HL-60/S4 treated with phorbol 12-myristate 13-acetate at 8.2 ng/mL for 4 days and 3 days (cell line): ENCODE measurements around the gene VPS29.
"Not testable (repeated sequence)": the region's sequence is repeated elsewhere in the genome, so short reads cannot be mapped to it uniquely, and the experiment has no call there.

Experiments used
- in situ Hi-C: fragments of 300-500 bp; cut with MboI; formaldehyde crosslinking; loops from 2 replicates; pipeline ENCODE4 v1.15.0; 2022; ENCODE audit warnings: low sequenced_read_pairs

The VPS29 gene

DNA sequence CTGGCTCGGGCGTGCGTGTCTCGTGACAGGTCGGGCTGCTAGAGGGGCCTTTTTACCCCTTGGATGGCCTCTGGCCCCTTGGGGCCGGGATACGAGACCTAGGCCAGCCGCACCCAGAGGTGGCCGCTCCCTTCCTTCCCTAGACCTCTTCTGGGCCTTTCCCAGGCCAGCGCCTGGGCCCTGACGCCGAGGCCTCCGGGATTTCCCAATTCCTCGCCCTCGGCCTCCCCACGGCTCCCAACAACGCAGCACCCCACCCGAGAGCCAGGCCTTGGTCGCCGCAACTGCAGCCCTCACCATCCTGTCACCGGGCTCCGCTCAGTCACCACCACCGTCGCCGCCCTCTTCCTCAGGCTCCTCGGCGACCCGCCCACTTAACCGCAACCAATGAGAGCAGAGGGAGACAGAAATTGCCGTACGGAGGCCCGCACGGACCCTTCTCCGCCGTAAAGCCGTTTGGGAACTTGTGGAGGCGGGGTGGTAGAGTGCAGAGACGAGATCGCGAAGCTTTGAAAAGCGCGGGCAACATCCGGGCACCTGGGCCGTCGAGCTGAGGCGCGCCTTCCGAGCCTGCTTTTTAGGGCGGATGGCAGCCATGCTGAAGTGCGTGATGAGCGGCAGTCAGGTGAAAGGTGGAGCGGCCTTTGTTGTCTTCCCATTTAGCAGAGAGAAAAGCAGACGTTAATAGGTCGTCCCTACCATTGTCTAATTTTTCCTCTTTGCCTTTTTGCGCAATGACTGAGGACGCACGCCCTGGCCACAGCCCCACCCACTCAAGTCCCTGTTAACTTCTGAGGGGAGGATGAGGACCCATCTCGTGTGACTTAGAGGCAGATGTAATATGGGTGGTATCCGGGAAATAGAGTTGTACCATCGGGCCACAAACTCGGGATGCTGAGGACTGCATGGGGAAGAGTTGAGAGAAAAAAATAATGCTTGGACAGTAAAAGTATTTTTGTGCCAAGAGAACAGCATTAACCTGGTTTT is at the start of gene VPS29, which contains the start of gene RAD9B:
TSS of gene VPS29 (minus strand) at position 360 of the 987 bp plus-strand sequence. CDS start at position 300, 60 bp downstream.
TSS of gene RAD9B (plus strand) at position 580 of the 987 bp plus-strand sequence. CDS start at position 587, 7 bp downstream.
- in situ Hi-C loops = no loop called here

DNA sequence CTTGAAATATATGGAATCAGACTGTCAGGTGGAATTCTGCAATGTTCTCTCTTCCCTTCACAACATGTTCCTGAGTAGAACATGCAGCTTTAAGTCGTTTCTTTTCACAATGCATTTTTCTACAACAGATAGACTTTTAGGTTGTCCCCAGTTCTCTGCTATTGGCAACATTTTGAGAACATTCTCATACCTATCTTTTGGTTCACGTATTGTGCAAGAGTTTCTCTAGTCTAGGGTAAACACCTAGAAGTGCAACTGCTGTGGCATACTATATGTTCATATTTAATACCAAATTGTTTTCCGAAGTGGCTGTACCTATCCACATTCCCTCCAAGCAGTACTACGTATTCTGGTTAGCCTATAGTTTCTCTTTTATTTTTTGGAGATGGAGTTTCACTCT is 49.1 kb upstream of the VPS29 start:
- in situ Hi-C loops = no loop called here

DNA sequence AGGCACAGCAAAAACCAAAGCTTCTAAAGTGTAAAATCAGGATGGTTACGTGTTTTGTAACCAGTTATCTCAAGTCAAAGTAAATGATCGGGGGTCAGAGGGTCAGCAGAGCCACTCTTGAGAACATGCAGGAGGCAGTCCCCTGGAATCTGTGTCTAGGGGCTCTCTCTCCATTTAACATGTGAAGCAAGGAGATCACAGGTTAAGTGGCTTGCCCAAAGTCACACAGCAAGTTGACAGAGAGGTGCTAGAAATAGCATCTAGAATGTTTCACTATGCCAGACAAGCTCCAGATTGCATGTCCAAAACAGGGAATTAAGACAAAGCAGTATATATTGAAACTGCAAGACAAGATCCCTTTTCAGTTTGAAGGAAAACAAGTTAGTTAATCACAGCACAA is 47.8 kb upstream of the VPS29 start:
- in situ Hi-C loops = no loop called here

DNA sequence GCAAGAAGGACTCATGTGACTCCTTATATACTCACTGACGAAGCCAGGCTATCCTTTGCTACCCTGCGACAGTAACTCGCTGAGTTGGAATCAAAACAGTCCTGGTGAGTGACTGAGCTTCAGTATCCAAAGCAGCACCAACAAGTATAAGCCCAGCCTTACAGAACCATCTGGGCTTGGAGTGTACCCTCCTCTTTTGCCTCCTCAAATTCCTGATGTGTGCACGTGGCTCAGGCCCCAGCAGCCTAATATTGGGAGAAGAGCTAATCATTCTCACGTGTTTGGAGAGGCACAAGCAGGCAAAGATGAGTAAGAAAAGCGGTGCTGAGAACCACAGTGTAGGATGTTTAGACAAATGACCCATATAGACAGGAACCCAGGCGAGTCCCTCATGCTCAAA is 46.8 kb upstream of the VPS29 start:
- in situ Hi-C loops = no loop called here

DNA sequence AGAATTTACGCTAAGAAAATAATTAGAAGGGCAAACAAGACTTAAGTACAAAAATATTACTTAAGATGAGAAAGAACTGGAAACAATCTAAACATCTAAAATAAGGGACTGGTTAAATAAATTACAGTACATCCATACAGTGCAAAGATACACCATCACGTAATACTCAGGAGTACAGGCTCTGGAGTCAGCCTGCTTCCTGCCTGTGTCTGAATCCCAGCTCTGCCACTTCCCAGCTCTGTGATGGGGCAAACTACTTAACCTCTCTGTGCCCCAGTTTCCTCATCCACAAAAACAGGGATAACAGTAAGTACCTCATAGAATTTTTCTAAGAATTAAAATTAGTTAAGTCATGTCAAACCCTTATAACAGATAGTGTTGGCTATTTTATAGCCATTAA is 45.2 kb upstream of the VPS29 start:
- in situ Hi-C loops = no loop called here

DNA sequence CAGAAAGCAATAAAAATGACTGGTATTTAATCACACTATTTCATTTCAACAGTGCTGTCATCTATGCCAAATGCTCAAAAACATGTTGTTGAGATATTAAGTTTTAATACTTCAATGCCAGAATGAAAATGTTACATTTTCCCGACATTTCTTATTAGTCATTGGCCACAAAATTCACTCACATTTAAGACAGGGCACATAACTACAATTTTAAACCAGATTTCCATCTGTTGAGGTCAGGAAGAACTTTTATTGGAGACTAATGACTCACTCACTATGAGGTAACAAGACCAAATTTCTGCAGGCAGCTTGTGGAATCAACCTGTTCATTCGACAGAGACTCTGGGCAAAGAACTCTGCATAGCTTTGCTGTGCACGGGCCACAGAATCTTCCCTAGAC is 44.4 kb upstream of the VPS29 start:
- in situ Hi-C loops = no loop called here

DNA sequence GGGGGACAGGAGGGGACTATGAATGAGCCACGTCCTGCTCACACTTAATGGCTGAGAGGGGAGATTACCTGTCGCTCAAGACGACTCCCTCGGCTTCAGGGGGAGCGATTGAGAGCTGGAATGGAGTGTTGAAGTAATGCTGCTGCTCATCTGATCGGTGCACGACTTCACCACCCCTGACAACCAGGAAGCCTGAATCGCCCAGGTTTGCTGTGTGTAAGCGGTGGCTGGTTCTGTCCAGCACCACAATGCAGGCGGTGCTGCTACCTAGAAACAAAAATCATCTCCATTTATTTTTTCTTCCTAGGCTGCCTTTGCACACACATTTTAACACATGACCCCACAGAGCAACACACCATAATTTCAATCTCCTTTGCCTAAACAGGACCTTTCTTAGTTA is 43.9 kb upstream of the VPS29 start:
- in situ Hi-C loops = no loop called here

DNA sequence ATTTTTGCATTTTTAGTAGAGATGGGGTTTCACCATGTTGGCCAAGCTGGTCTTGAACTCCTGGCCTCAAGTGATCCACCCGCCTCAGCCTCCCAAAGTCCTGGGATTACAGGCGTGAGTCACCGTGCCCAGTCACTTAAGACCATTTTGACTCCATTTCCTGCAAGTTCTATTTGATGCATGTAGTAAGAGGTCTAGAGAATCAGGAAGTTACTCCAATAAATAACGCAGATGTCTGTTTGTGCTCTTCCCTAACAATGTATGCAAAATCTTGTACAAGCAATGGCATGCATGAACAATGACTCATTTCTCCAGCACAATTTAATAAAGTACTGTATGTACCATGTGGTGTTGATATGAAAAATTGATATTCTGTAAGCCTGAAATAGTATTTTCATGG is 43.3 kb upstream of the VPS29 start:
- in situ Hi-C loops = not testable (repeated sequence)

DNA sequence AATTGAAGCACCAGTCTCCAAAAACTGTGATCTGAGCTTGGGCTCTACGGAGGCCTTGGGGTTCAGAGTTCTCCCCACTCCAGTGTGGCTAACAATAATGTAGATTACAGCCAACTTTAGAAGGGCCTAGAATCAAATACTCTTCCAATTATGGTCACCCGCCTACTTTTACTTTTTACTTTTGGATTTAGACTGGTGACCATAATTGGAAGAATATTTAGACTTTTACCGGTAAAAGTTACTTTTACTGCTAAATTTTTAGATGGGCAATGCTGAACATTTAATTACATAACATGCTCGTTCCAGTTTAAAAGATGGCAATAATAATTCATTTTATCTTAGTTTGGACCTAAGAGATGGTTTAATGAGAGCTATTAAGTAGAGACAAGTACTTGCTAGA is 42.1 kb upstream of the VPS29 start:
- in situ Hi-C loops = no loop called here

DNA sequence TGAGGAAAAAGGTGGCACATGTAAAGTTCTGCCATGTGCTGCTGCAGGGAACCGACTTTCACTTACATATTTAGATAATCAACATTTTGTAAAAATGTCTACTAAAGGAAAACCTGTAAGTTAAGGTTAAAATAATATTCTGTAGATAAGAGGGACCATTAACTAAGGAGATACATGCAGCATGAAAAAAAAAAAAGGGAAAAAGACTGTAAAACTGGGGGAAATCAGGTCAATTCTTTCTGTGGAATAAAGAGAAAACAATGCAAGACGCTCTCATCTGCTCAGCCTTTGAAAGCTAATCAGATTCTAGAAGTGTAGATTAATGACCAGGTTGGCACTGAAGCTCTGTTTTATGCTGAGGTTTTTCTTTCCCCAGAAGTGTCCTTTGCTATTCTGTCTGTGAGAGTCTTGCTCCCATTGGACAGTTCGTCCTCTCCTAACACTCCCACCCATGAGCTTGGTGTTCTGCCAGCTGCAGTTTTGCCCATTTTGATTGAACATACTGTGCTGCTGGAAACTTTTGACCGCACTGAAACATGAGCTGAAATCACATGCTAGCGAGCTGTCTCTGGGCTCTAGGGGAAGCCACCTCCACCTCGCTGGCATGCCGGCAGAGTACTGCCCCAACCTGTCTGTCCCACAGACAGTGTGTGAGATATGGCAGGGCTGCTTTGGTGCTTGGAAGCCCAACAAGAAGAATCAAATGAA is 41.5 kb upstream of the VPS29 start:
- in situ Hi-C loops = no loop called here

DNA sequence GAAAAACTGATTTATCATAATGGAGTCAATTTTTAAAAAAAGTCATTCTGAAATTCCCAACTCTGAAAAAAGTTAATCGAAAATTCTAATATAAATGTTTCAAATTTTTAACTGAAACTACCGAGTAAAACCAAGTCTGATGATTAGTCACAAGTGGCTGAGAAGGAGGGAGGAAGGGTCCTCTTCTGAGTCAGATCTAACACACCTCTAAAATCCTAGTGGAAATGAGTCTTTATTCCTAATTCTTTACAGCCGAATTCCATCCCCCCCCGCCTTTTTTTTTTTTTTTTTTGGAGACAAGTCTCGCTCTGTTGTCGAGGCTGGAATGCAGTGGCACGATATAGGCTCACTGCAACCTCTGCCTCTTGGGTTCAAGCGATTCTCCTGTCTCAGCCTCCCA is 38.1 kb upstream of the VPS29 start:
- in situ Hi-C loops = no loop called here

DNA sequence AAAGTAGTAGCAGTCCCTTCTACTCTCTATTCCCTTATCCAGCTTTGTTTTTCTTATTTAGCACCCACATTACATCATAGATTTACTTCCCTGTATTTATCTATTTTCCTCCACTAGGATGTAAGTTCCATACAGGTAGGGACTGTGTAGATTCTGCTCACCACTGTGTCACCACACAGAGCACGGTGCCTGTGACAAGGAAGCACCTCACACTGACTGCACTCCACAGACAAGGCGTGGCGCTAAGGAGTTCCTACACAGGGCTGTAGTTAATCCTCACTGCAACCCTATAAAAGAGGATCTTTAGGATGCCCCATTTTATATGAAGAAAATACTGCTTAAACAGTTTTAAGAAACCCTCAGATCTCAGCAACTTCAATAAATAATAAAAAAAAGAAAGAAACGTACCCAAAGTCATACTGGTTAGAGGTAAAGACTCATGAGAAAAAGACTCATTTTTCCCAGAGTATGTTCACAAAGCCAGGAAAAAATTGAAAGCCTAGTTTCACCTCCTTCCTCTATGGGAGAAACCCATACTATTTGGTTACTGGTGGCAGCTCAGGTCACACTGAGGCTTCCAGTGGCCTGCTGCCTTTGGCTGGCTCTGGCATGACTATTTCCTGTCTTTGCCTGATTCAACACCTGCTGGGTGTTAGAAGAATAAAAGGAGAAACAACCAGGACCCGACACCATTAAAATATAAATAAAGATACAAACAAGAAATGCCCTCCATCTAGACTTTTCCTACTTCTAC is 37.1 kb upstream of the VPS29 start:
- in situ Hi-C loops = no loop called here

DNA sequence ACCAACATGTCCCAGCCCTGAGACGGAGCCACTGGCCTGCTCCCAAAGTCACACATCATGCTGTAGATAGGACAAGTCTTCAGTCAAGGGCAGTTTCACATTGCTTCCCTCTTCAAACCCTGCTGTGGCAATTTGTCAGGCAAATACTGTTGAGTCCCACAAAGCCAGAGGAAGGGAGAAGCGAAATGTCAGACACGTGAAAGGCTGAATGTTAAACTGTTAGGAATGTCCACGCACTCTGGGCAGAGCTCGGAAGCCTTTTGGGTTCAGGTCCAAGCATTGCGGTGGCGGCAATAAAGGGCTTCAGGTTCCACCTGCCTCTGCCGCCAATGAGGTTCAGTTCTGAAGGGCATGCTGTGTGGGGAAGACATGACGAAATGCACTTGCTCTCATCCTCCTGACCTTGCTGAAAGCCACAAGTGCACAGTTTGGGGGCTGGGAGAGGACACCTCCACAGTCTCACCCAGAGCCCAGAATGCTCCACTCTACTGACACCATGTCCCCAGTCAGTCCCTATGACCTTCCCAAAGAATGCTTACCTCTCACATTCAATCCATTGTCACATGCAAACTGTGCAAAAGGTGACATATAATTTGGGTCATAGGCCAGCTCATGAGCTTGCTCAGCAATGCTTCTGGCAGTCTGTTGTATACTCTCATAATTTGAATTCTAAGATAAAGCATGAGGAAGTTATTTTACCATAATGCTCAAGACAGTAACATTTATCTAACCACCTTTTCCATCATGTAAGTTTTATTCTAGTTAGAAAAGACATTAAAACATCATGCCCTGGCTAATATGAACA is 35.9 kb upstream of the VPS29 start:
- in situ Hi-C loops = no loop called here

DNA sequence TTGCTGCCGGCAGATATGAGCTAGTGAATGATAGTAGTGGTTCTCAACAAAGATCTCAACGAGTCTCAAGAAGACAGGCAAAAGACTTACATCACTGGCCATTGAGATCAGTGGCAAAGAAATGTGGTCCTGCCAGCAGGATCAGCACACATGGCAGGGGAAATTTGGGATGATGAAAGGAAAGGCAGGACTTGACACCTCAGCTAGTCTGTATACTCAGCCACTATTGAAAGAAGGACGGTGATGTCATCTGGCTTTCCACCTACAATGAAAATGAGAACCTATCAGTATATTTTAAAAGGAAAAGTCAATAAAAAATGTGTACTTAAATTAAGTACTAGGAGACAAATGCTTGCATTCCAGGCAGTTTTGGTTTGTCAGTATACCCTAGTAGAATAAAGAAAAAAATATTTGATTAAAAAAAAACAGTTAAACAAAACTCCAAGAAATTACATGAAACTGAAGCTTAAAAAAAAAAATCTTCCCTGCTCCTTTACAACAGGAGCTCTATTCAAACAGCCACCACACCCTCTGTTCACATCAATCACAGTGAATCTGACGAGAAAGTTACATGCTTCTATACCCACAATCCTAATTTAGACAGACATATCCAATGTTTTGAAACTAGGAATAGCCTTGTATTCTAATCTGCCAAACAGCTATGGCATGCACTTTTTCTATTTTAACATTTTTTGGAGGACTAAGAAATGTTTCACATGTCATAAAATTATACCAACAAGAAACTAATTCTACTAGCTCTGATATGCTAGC is 35.1 kb upstream of the VPS29 start:
- in situ Hi-C loops = no loop called here

DNA sequence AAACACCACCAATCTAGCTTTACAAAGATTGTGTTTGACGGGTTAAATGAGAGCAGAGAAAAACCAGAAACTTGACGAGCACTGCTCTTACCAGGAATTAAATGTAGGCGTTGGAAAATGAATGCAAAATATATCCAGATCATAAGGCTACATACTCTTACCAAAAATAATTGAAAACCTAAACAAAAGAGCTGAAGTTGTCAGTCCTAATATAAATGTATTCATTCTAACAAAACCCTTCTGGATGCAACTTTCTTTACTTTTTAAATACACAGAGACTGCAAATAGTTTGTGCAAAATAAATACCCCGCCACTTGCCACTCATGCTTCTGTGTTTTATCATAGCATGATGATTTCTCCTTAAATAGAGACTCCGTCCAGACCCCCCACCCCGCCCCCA is 32.9 kb upstream of the VPS29 start:
- in situ Hi-C loops = no loop called here

DNA sequence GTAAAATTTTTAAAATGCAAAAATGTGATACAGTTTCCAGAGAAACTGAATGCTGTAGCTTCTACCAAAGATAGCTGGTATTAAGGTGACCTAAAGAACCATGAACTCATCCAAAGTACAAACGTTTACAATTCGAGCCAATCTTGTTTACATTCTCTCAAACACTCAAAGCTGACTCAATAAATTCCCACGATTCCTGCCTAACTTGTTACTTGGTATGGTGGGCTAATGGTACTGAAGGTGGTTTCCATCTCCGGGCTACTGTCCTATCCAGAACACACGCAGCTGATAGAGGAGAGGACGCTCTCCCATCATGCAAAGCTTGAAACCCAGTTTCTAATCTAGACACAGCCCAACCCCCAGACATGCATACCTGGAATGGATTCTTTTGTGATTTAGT is 31.7 kb upstream of the VPS29 start:
- in situ Hi-C loops = no loop called here

DNA sequence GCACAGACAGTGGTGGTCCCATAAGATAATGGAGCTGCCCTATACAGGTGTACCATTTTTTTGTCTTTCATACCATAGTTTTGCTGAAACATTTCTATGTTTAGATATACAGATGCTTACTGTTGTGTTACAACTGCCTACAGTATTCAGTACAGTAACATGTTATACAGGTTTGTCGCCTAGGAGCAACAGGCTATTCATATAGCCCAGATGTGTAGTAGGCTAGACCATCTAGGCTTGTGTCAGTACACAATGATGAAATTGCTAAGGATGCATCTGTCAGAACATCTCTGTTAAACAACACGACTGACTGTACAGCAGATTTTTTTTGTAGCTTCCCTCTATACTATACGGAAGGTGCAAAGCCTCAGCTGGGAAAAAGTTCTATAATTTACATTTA is 30.7 kb upstream of the VPS29 start:
- in situ Hi-C loops = no loop called here

DNA sequence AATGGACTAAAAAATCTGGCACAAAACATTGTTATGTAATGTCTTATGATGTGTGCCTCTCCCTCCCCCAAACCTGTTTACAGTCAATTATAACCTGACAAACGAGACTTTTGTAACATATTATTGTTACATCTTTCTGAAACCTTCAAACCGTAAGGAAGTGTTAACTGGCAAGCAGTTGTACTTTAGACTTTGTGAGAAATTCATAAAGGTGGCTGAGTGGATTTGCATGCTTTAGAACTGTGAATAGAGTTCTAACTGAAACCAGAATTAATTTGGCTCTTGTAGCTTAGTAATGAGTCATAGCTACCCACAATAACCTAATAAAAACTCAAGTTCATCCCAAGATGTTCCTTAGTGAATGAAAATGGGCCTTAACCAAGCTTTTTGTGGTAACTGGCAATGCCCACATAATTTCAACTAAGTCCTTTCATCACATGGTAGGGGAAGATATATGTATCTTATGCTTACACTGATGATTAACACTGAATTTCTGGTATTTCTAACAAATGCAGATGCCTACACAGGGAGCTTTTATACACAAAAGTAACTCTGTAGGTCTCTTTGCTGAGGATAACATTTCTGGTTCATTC is 29.9 kb upstream of the VPS29 start:
- in situ Hi-C loops = no loop called here

DNA sequence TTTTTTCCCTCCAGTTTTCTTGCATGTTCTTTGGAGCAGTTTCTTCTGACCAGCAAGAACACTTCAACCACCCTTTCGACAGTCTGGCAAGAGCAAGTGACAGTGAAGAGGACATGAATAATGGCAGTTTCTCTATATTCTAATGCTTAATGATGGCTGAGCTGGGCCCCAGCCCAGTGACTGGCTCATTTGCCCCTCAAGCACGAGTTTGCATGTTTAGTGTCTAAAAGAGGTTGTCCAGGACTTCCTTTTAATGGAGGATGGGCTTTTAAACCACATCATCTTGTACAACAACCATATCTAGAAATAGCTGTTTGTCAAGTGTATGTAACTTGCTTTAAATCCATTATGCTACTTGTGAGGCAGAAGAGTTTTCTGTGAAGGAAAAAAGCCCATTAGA is 28.6 kb upstream of the VPS29 start:
- in situ Hi-C loops = no loop called here
